ENCODE measurements around the gene GLIPR1.
"Not testable (repeated sequence)": the region's sequence is repeated elsewhere in the genome, so short reads cannot be mapped to it uniquely, and the experiment has no call there.

DNA sequence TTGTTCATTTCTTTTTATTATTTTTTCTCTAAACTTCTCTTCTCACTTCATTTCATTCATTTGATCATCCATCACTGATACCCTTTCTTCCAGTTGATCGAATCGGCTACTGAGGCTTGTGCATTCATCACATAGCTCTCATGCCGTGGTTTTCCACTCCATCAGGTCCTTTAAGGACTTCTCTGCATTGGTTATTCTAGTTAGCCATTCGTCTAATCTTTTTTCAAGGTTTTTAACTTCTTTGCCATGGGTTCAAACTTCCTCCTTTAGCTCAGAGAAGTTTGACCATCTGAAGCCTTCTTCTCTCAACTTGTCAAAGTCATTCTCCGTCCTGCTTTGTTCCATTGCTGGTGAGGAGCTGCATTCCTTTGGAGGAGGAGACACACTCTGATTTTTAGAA is 41.6 kb downstream of the GLIPR1 start:
- TF ChIP-seq BACH2 (CRISPR knock-in tag; IDR thresholded peaks at IDR 0.05; ENCODE audit: borderline replicate concordance); ZNF8 (CRISPR knock-in tag; IDR thresholded peaks at IDR 0.05); CSDC2 (CRISPR knock-in tag; IDR thresholded peaks at IDR 0.05); TOX (CRISPR knock-in tag; IDR thresholded peaks at IDR 0.05; ENCODE audit: borderline replicate concordance); ARNTL (CRISPR knock-in tag; IDR thresholded peaks at IDR 0.05; ENCODE audit: borderline replicate concordance, low read depth); ZNF565 (CRISPR knock-in tag; conservative IDR thresholded peaks at IDR 0.05; ENCODE audit: low read depth); GLIS3 (CRISPR knock-in tag; IDR thresholded peaks at IDR 0.05); ISL1 (CRISPR knock-in tag; IDR thresholded peaks at IDR 0.05): not testable (repeated sequence)
- TF ChIP-seq, protein P1, sequence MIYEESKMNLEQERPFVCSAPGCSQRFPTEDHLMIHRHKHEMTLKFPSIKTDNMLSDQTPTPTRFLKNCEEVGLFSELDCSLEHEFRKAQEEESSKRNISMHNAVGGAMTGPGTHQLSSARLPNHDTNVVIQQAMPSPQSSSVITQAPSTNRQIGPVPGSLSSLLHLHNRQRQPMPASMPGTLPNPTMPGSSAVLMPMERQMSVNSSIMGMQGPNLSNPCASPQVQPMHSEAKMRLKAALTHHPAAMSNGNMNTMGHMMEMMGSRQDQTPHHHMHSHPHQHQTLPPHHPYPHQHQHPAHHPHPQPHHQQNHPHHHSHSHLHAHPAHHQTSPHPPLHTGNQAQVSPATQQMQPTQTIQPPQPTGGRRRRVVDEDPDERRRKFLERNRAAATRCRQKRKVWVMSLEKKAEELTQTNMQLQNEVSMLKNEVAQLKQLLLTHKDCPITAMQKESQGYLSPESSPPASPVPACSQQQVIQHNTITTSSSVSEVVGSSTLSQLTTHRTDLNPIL (CRISPR knock-in tag; IDR thresholded peaks at IDR 0.05; ENCODE audit: low read depth) = not testable (repeated sequence)
